KMS-11 (cell line): ENCODE data around the gene GATM.

Experiments
- H2AFZ ChIP-seq: fragments of 200-600 bp; sonication (generic); 2 replicates; pipeline ENCODE4 v1.6.1; 2016; ENCODE audit warnings: antibody characterized with exemption, mixed run types, low read depth
- H3K27ac ChIP-seq: fragments of 200-600 bp; sonication (generic); 2 replicates; pipeline ENCODE4 v1.6.1; 2016; ENCODE audit warnings: mild to moderate bottlenecking, mixed run types
- H3K27me3 ChIP-seq: fragments of 200-600 bp; sonication (generic); 2 replicates; pipeline ENCODE4 v1.6.1; 2017; ENCODE audit warnings: mild to moderate bottlenecking, low read depth, mixed run types, moderate library complexity; ENCODE audit not compliant: insufficient read depth
- H3K36me3 ChIP-seq: fragments of 200-600 bp; sonication (generic); 2 replicates; pipeline ENCODE4 v1.6.1; 2017; ENCODE audit warnings: mild to moderate bottlenecking, mixed run types; ENCODE audit not compliant: insufficient read depth
- H3K4me1 ChIP-seq: fragments of 200-600 bp; sonication (generic); 2 replicates; pipeline ENCODE4 v1.6.1; 2016; ENCODE audit warnings: mild to moderate bottlenecking, low read depth, mixed run types; ENCODE audit not compliant: poor library complexity, severe bottlenecking
- H3K4me2 ChIP-seq: fragments of 200-600 bp; sonication (generic); 2 replicates; pipeline ENCODE4 v1.7.0; 2016; ENCODE audit warnings: mild to moderate bottlenecking, mixed run types
- H3K4me3 ChIP-seq: fragments of 200-600 bp; sonication (generic); IDR thresholded peaks from 2 replicates; pipeline ENCODE4 v1.6.1; 2017; ENCODE audit warnings: low read depth, low read length, mixed read lengths; ENCODE audit not compliant: insufficient read depth
- H3K79me2 ChIP-seq: fragments of 200-600 bp; sonication (generic); 2 replicates; pipeline ENCODE4 v1.6.1; 2016; ENCODE audit warnings: low read depth, mixed run types; ENCODE audit not compliant: insufficient read depth
- H3K9ac ChIP-seq: fragments of 200-600 bp; sonication (generic); 2 replicates; pipeline ENCODE4 v1.6.1; 2016; ENCODE audit warnings: mild to moderate bottlenecking, mixed run types
- H4K20me1 ChIP-seq: fragments of 200-600 bp; sonication (generic); 2 replicates; pipeline ENCODE4 v1.6.1; 2016; ENCODE audit warnings: mild to moderate bottlenecking, mixed run types; ENCODE audit not compliant: insufficient read depth
- CTCF ChIP-seq: fragments of 200-600 bp; sonication (generic); conservative IDR thresholded peaks from 2 replicates; pipeline ENCODE4 v1.6.1; 2017; ENCODE audit warnings: low read depth, mild to moderate bottlenecking, antibody characterized with exemption, low read length, moderate library complexity, mixed read lengths

Gene GATM

GRCh38 chr15:45402955-45403877 is 24.9 kb upstream of the GATM start:
- Histone ChIP-seq H2AFZ (peak overlapping the region; percentile 93), H3K36me3 (0 out of 2 replicates have a peak, but pooled peaks cover 7% of the 10 kb centered on the region), H3K27ac (peak overlapping the region; percentile 70), H3K79me2 (peaks cover 16% of the 10 kb centered on the region), H3K27me3 (no peaks in the 10 kb centered on the region), H3K4me2 (peak overlapping the region; percentile 94), H3K4me3 (no peak overlapping the region), H4K20me1 (0 out of 2 replicates have a peak, but pooled peaks cover 3% of the 10 kb centered on the region), H3K4me1 (peaks cover 51% of the 10 kb centered on the region), H3K9ac (peak overlapping the region; percentile 84)
- no peak for TF ChIP-seq CTCF

GRCh38 chr15:45402162-45402954 is 24.0 kb upstream of the GATM start:
- H3K4me1 ChIP-seq, result peaks cover 42% of the 10 kb centered on the region
- peak overlapping the region; percentile 94; the same call in 1 of the 2 replicates for H3K4me2 ChIP-seq
- peak overlapping the region; percentile 93 for H2AFZ ChIP-seq
- H3K9ac ChIP-seq, result peak overlapping the region; percentile 84
- no peak for TF ChIP-seq CTCF
- H4K20me1 ChIP-seq, result 0 out of 2 replicates have a peak, but pooled peaks cover 3% of the 10 kb centered on the region
- H3K79me2 ChIP-seq, result peaks cover 16% of the 10 kb centered on the region
- H3K27me3 ChIP-seq, result no peaks in the 10 kb centered on the region
- no peak overlapping the region for H3K4me3 ChIP-seq
- 0 out of 2 replicates have a peak, but pooled peaks cover 2% of the 10 kb centered on the region for H3K36me3 ChIP-seq
- peak overlapping the region; percentile 70 for H3K27ac ChIP-seq

- peak overlapping the region; percentile 70 for H3K27ac ChIP-seq
- no peak overlapping the region for H3K4me3 ChIP-seq
- H3K4me1 ChIP-seq, result peaks cover 38% of the 10 kb centered on the region
- H3K79me2 ChIP-seq, result peaks cover 16% of the 10 kb centered on the region
- peak overlapping the region; percentile 84 for H3K4me2 ChIP-seq
- H3K27me3 ChIP-seq, result no peaks in the 10 kb centered on the region
- peak overlapping the region; percentile 84 for H3K9ac ChIP-seq
- peak overlapping the region; percentile 93 for H2AFZ ChIP-seq
- TF ChIP-seq CTCF, result no peak
- 0 out of 2 replicates have a peak, but pooled peaks cover 3% of the 10 kb centered on the region for H4K20me1 ChIP-seq
- no peaks in the 10 kb centered on the region for H3K36me3 ChIP-seq
Measured at GRCh38 chr15:45401665-45402161, 23.4 kb upstream of the GATM start.
